ENCODE measurements around the gene EMC9.

The EMC9 gene

DNA sequence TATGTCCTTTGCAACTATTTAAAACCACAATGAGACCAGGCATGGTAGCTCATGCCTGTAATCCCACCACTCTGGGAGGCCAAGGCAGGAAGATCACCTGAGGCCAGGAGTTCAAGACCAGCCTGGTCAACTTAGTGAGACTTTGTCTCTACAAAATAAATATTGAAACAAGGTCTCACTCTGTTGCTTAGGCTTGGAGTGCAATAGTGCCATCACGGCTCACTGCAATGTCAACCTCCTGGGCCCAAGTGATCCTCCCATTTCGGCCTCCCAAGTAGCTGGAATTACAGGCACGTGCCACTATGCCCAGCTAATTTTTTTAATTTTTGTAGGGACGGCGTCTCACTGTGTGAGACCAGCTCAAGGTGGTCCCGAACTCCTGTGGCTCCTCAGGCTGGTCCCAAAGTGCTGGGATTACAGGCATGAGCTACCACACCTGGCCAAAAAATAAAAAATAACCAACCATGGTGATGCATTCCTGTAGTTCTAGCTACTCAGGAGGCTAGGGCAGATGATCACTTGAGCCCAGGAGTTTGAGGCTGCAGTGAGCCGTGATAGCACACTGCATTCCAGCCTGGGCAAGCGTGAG lies 11.9 kb downstream of the EMC9 start:
- DNase-seq = no peak

DNA sequence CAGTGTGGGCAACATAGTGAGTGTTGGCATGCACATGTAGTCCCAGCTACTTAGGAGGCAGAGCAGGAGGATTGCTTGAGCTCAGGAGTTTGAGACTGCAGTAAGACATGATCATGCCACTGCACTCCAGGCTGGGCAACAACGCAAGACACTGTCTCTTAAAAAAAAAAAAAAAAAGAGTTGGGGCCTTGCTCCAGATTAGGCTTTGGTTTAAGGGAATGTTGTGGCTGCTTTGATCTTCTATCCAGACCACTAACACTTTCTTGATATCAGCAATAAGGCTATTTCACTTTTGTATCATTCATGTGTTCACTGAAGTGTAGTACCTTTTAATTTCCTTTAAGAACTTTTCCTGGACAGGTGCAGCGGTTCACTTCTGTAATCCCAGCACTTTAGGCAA lies 13.7 kb downstream of the EMC9 start:
- Histone ChIP-seq H3K27ac (ENCODE audit: low read depth, low read length) (no peak overlapping the region), H2BK15ac (replicated peaks; ENCODE audit: low read depth) (no peak overlapping the region), H2AK5ac (ENCODE audit: low read length) (no peak overlapping the region), H3K18ac (ENCODE audit: low read length) (no peak overlapping the region), H3K4me2 (ENCODE audit: low read length) (no peak overlapping the region), H3K79me2 (ENCODE audit: control insufficient read depth, insufficient read depth, low read length) (no peaks in the 10 kb centered on the region), H2BK5ac (ENCODE audit: low read length) (no peak overlapping the region), H3K36me3 (ENCODE audit: control insufficient read depth, insufficient read depth, low read length) (no peaks in the 10 kb centered on the region), H3K9ac (ENCODE audit: low read length) (no peak overlapping the region), H3K4me3 (ENCODE audit: low read length) (no peak overlapping the region), H3K27me3 (ENCODE audit: insufficient read depth, low read length, poor library complexity) (no peaks in the 10 kb centered on the region), H3K79me1 (ENCODE audit: low read length) (no peaks in the 10 kb centered on the region), H3K23ac (ENCODE audit: low read length) (no peak overlapping the region), H3K4me1 (ENCODE audit: control insufficient read depth, low read depth, low read length) (no peaks in the 10 kb centered on the region), H2BK120ac (ENCODE audit: low read depth, low read length) (no peak overlapping the region), H3K4ac (ENCODE audit: low read depth, low read length) (no peak overlapping the region), H4K5ac (ENCODE audit: low read length) (no peak overlapping the region), H3K56ac (ENCODE audit: low read length) (no peak overlapping the region), H4K8ac (ENCODE audit: low read depth, low read length) (no peak overlapping the region)
- no peak for DNase-seq
- WGBS (ENCODE audit: extremely low coverage, insufficient coverage, low lambda C conversion rate) = no CpG with 5 or more reads among the region's 2 CpGs

More for the DNA sequence above, 11.9 kb downstream of the EMC9 start:
- Histone ChIP-seq H3K27me3 (ENCODE audit: insufficient read depth, low read length, poor library complexity) (no peaks in the 10 kb centered on the region), H3K9ac (ENCODE audit: low read length) (no peak overlapping the region), H3K27ac (ENCODE audit: low read depth, low read length) (no peak overlapping the region), H3K36me3 (ENCODE audit: control insufficient read depth, insufficient read depth, low read length) (no peaks in the 10 kb centered on the region), H3K18ac (ENCODE audit: low read length) (no peak overlapping the region), H4K8ac (ENCODE audit: low read depth, low read length) (no peak overlapping the region), H3K4me3 (ENCODE audit: low read length) (no peak overlapping the region), H3K23ac (ENCODE audit: low read length) (no peak overlapping the region), H4K5ac (ENCODE audit: low read length) (no peak overlapping the region), H3K4ac (ENCODE audit: low read depth, low read length) (no peak overlapping the region), H3K79me2 (ENCODE audit: control insufficient read depth, insufficient read depth, low read length) (no peaks in the 10 kb centered on the region), H3K79me1 (ENCODE audit: low read length) (no peaks in the 10 kb centered on the region), H2BK5ac (ENCODE audit: low read length) (no peak overlapping the region), H2BK15ac (replicated peaks; ENCODE audit: low read depth) (no peak overlapping the region), H3K4me1 (ENCODE audit: control insufficient read depth, low read depth, low read length) (no peaks in the 10 kb centered on the region), H3K56ac (ENCODE audit: low read length) (no peak overlapping the region), H2BK120ac (ENCODE audit: low read depth, low read length) (no peak overlapping the region), H3K4me2 (ENCODE audit: low read length) (no peak overlapping the region), H2AK5ac (ENCODE audit: low read length) (no peak overlapping the region)
- WGBS (ENCODE audit: extremely low coverage, insufficient coverage, low lambda C conversion rate) = no CpG with 5 or more reads among the region's 8 CpGs

DNA sequence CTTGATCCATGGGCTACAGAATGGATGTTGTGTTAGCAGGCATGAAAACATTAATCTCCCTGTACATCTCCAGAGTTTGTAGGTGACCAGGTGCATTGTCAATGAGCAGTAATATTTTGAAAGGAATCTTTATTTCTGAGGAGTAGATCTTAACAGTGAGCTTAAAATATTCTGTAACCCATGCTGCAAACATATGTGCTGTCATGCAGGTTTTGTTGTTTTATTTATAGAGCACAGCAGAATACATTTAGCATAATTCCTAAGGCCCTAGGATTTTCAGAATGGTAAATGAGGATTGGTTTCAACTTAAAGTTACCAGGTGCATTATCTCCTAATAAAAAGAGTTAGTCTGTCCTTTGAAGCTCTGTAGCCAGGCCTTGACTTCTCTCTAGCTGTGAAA lies 14.5 kb downstream of the EMC9 start:
- Histone ChIP-seq H3K23ac (ENCODE audit: low read length) (no peak overlapping the region), H3K27ac (ENCODE audit: low read depth, low read length) (no peak overlapping the region), H3K9ac (ENCODE audit: low read length) (no peak overlapping the region), H2AK5ac (ENCODE audit: low read length) (no peak overlapping the region), H4K8ac (ENCODE audit: low read depth, low read length) (no peak overlapping the region), H3K79me1 (ENCODE audit: low read length) (no peaks in the 10 kb centered on the region), H3K4ac (ENCODE audit: low read depth, low read length) (no peak overlapping the region), H3K4me2 (ENCODE audit: low read length) (no peak overlapping the region), H3K4me3 (ENCODE audit: low read length) (no peak overlapping the region), H2BK120ac (ENCODE audit: low read depth, low read length) (no peak overlapping the region), H3K4me1 (ENCODE audit: control insufficient read depth, low read depth, low read length) (no peaks in the 10 kb centered on the region), H3K36me3 (ENCODE audit: control insufficient read depth, insufficient read depth, low read length) (peaks cover 1% of the 10 kb centered on the region), H3K18ac (ENCODE audit: low read length) (no peak overlapping the region), H2BK15ac (replicated peaks; ENCODE audit: low read depth) (no peak overlapping the region), H3K27me3 (ENCODE audit: insufficient read depth, low read length, poor library complexity) (no peaks in the 10 kb centered on the region), H4K5ac (ENCODE audit: low read length) (no peak overlapping the region), H3K56ac (ENCODE audit: low read length) (no peak overlapping the region), H3K79me2 (ENCODE audit: control insufficient read depth, insufficient read depth, low read length) (no peaks in the 10 kb centered on the region), H2BK5ac (ENCODE audit: low read length) (no peak overlapping the region)
- DNase-seq = no peak

DNA sequence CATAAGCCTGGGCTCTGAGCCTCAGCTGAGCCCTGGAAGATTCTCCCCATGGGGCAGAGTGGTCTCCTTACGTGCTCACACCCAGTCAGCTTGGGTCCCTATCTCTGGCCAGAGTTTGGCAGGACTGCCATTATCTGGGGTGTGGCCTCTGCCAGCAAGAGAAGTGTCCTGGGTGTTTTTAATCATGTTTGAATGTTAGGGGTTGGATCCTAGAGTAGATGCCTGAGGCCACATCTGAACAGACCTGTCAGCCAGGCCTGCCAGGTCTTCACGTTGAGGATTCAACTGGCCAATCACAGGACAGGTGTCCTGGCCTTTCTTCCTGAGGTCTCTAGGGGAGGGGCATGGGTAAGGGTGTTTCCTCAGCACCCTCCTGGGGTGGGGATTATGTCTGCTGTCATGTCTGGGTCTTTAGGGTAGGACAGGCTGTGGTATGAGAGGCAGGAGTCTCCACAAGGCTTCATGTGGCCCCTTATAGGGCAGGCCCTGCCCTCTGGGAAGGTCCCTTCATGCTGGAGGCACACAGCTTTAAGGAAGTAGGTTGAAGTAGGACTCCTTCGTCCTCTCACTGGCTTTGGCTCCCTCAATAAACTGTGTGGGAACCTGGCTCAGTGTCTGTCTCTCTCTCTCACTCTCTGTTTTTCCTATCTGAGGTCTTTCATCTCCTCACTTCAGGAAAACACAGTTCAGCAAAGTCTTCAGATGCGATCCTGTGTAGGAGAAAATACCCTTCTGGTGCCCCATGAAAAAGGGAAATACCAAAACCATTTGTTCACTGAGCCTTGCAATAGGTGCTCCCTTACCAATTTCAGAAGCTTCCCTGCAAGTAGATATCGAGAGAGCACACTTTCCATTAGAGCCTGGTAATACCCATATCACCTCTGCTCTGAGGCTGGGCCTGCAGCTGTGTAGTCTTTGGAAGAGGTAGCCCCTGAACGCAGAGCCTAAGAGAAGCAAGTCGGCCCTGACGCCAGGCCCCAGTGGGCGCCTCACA lies 17.7 kb downstream of the EMC9 start:
- H3K27me3 ChIP-seq (ENCODE audit: insufficient read depth, low read length, poor library complexity) = no peaks in the 10 kb centered on the region
- no peak overlapping the region for H3K56ac ChIP-seq (ENCODE audit: low read length)
- no peak overlapping the region for H3K4me2 ChIP-seq (ENCODE audit: low read length)
- H3K9ac ChIP-seq (ENCODE audit: low read length) = no peak overlapping the region
- no peak overlapping the region for H2AK5ac ChIP-seq (ENCODE audit: low read length)
- no peak overlapping the region for H2BK5ac ChIP-seq (ENCODE audit: low read length)
- no peaks in the 10 kb centered on the region for H3K4me1 ChIP-seq (ENCODE audit: control insufficient read depth, low read depth, low read length)
- no peak overlapping the region for H4K5ac ChIP-seq (ENCODE audit: low read length)
- no peak overlapping the region for H3K27ac ChIP-seq (ENCODE audit: low read depth, low read length)
- H3K79me1 ChIP-seq (ENCODE audit: low read length) = no peaks in the 10 kb centered on the region
- DNase-seq = no peak
- no peak overlapping the region for H3K18ac ChIP-seq (ENCODE audit: low read length)
- H3K23ac ChIP-seq (ENCODE audit: low read length) = no peak overlapping the region
- no peaks in the 10 kb centered on the region for H3K79me2 ChIP-seq (ENCODE audit: control insufficient read depth, insufficient read depth, low read length)
- H2BK15ac ChIP-seq (replicated peaks; ENCODE audit: low read depth) = no peak overlapping the region
- H3K4me3 ChIP-seq (ENCODE audit: low read length) = no peak overlapping the region
- H4K8ac ChIP-seq (ENCODE audit: low read depth, low read length) = no peak overlapping the region
- no peak overlapping the region for H2BK120ac ChIP-seq (ENCODE audit: low read depth, low read length)
- no CpG with 5 or more reads among the region's 9 CpGs for WGBS (ENCODE audit: extremely low coverage, insufficient coverage, low lambda C conversion rate)
- H3K36me3 ChIP-seq (ENCODE audit: control insufficient read depth, insufficient read depth, low read length) = peaks cover 1% of the 10 kb centered on the region
- H3K4ac ChIP-seq (ENCODE audit: low read depth, low read length) = no peak overlapping the region

DNA sequence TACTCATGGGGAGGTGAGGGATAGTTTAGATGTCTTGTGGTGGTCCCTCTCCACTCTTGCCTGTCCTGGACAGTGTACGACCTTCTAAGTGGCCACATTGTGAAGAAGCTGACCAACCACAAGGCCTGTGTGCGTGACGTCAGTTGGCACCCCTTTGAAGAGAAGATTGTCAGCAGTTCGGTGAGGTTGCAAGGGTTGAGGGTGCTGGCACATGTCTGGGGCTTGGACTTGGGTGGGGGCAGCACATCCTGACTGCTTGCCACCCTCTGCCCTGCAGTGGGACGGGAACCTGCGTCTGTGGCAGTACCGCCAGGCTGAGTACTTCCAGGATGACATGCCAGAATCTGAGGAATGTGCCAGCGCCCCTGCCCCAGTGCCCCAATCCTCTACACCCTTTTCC lies 18.5 kb downstream of the EMC9 start:
- no peak overlapping the region for H4K5ac ChIP-seq (ENCODE audit: low read length)
- H3K79me2 ChIP-seq (ENCODE audit: control insufficient read depth, insufficient read depth, low read length) = no peaks in the 10 kb centered on the region
- no CpG with 5 or more reads among the region's 8 CpGs for WGBS (ENCODE audit: extremely low coverage, insufficient coverage, low lambda C conversion rate)
- no peak overlapping the region for H2BK15ac ChIP-seq (replicated peaks; ENCODE audit: low read depth)
- no peak overlapping the region for H3K27ac ChIP-seq (ENCODE audit: low read depth, low read length)
- no peak for DNase-seq
- H3K4me2 ChIP-seq (ENCODE audit: low read length) = no peak overlapping the region
- no peak overlapping the region for H3K18ac ChIP-seq (ENCODE audit: low read length)
- H4K8ac ChIP-seq (ENCODE audit: low read depth, low read length) = no peak overlapping the region
- H3K36me3 ChIP-seq (ENCODE audit: control insufficient read depth, insufficient read depth, low read length) = peaks cover 1% of the 10 kb centered on the region
- H3K79me1 ChIP-seq (ENCODE audit: low read length) = no peaks in the 10 kb centered on the region
- no peak overlapping the region for H2BK120ac ChIP-seq (ENCODE audit: low read depth, low read length)
- H3K23ac ChIP-seq (ENCODE audit: low read length) = no peak overlapping the region
- no peak overlapping the region for H2BK5ac ChIP-seq (ENCODE audit: low read length)
- no peak overlapping the region for H2AK5ac ChIP-seq (ENCODE audit: low read length)
- H3K4me3 ChIP-seq (ENCODE audit: low read length) = no peak overlapping the region
- no peak overlapping the region for H3K9ac ChIP-seq (ENCODE audit: low read length)
- H3K4ac ChIP-seq (ENCODE audit: low read depth, low read length) = no peak overlapping the region
- no peaks in the 10 kb centered on the region for H3K27me3 ChIP-seq (ENCODE audit: insufficient read depth, low read length, poor library complexity)
- H3K56ac ChIP-seq (ENCODE audit: low read length) = no peak overlapping the region
- H3K4me1 ChIP-seq (ENCODE audit: control insufficient read depth, low read depth, low read length) = no peaks in the 10 kb centered on the region

All from mesendoderm (in vitro differentiated cells).